ENCODE results near the gene SNRPA.
"Not testable (repeated sequence)": the region's sequence is repeated elsewhere in the genome, so short reads cannot be mapped to it uniquely, and the experiment has no call there.

SNRPA gene

DNA sequence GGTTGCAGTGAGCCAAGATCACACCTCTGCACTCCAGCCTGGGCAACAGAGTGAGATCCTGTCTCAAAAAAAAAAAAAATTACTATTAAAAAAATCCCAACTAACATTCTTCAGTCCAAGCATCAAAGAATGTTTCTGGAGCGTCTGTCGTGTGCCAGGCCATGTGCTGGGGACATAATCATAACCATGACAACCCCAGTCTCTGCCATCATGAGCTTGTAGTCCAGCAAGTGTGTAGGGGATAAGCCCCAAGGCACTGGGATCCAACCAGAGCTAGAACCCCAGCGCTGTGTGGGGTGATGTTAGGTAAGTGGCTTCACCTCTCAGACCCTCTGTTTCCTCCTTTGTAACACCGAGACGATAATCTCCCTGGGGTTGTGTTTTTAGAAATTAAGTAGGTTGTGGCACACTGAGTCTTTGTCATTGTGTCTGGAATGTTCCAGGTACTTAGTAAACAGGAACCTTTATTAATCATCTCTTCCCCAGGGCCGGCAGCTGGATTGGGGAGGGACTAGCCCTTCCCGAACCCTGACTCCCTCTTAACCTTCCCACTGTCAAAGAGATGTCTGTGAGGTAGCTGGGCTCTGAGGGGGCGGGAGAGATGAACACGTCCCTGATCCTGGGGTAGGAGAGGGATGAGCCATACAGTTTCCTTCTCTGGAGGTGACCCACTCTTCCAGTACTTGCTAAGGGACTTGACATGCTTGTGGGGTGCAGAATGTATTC lies 28.9 kb upstream of the SNRPA start:
- DNase-seq: no peak

DNA sequence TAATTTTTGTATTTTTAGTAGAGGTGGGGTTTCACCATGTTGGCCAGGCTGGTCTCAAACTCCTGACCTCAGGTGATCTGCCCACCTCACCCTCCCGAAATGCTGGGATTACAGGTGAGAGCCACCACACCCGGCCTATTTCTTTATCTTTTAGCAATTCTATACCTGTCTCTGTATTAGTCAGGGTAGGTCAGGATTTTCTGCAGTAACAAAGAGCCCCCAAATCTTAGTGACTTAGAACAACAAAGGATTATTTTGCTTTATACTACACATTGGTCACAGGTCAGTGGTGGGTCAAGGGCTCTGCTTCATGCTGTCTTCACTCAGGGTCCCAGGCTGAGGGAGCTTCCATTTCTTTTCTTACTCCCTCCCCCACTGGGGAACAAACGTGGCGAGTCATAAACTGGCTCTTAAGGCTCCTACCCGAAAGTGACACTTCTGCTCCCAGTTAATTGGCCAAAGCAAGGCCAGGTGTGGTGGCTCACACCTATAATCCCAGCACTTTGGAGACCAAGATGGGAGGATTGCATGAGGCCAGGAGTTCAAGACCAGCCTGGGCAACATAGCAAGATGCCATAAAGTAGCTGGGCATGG lies 27.2 kb upstream of the SNRPA start:
- DNase-seq: no peak

GRCh38 chr19:40724315-40724714 lies 26.7 kb upstream of the SNRPA start:
- DNase-seq: no peak

GRCh38 chr19:40724855-40725254 lies 26.1 kb upstream of the SNRPA start:
- no peak for DNase-seq

DNA sequence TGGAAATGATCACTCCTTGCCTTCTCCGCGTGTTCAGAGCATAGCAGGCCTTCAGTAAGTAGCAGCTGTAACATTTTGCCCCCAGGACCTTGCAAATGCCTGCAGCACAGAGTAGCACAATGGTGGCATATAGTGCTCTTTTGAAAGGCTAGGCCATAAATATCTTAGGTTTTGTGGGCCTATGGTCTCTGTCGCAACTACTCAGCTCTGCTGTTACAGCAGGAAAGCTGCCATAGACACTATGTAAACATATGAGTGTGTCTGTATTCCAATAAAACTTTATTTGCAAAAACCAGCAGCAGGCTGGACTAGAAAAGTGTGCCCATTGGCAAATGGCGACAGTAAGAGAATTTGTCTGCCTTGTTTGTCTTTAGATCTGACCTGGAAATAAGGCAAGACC lies 24.7 kb upstream of the SNRPA start:
- DNase-seq: no peak

DNA sequence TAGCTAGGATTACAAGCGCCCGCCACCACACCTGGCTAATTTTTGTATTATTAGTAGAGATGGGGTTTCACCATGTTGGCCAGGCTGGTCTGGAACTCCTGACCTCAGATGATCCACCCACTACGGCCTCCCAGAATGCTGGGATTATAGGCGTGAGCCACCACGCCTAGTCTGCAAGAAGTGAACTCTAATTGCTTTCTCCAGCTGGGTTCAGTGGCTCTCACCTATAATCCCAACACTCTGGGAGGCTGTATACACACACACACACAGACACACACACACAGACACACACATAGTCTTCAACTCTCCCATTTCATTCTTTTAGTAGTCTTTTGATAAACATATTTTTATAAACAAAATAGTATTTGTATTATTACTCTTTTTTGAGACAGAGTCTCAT lies 20.9 kb upstream of the SNRPA start:
- not testable (repeated sequence) for DNase-seq

- not testable (repeated sequence) for DNase-seq
These were observed 18.7 kb upstream of the SNRPA start for GRCh38 chr19:40732304-40732703.

GRCh38 chr19:40733149-40733548 lies 17.9 kb upstream of the SNRPA start:
- no peak for DNase-seq

GRCh38 chr19:40735013-40735771 lies 15.8 kb upstream of the SNRPA start:
- DNase-seq: no peak

DNA sequence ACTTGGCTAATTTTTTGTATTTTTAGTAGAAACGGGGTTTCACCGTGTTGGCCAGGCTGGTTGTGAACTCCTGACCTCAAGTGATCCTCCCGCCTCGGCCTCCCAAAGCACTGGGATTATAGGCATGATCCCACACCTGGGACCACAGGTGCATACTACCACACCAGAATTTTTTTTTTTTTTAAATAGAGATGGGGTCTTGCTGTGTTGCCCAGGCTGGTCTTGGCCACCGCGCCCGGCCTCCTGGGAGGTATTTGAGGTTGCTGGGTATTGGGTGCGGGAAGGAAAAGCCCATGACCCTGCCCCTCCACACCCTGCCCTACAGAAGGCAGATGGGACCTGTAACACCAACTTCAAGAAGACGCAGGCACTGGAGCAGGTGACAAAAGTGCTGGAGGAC lies 14.3 kb upstream of the SNRPA start:
- DNase-seq: no peak

GRCh38 chr19:40737102-40737644 lies 13.8 kb upstream of the SNRPA start:
- DNase-seq: no peak

- DNase-seq: no peak
These were observed 11.8 kb upstream of the SNRPA start for GRCh38 chr19:40739030-40739839.

- no peak for DNase-seq
These were observed 10.9 kb upstream of the SNRPA start for GRCh38 chr19:40739871-40740703.

GRCh38 chr19:40740747-40741146 lies 10.3 kb upstream of the SNRPA start:
- DNase-seq: no peak

DNA sequence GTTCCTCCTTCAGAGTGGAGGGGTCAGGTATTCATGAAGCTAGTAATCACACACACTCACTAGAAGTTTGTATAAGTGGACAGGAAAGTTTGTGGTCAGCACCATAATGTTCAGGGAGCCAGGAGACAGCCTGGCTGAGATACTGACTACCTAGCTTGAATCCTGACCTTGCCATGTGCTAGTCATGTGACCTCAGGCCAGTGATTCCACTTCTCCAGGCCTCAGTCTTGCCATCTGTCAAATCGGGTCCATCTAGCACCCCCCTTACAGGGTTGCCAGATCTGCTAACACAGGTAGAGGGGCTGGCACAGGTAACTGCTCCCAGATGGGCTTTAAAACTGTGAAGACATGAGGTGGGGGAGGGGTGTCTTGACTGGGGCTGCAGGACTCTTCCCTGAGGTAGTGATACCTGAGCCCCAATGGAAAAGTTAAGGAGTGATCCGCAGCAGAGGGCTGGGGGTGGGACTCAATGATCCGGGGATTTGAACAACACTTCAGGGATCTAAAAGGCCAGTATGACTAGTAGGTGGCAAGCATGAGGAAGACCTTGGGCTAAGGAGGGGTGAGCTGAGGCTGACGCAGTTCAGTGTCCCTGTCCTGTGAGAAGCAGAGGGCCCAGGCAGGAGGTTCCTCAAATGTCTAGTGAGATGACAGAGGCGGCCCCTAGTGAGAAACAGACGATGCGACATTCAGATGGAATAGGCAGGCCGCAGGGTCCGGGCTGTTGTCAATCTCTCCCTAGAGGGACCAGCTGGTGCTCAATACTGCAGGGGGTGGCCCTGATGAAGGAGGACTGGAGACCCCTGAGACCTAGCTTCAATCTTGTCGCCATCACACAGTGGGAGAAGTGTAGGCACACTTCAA lies 9.2 kb upstream of the SNRPA start:
- DNase-seq: no peak

- no peak for DNase-seq
These were observed 8.5 kb upstream of the SNRPA start for GRCh38 chr19:40742477-40742876.

- no peak for DNase-seq
These were observed 8.1 kb upstream of the SNRPA start for GRCh38 chr19:40742886-40743285.

- no peak for DNase-seq
These were observed 7.1 kb upstream of the SNRPA start for GRCh38 chr19:40743926-40744325.

GRCh38 chr19:40744554-40745401 lies 6.2 kb upstream of the SNRPA start:
- DNase-seq: peak; percentile 40

DNA sequence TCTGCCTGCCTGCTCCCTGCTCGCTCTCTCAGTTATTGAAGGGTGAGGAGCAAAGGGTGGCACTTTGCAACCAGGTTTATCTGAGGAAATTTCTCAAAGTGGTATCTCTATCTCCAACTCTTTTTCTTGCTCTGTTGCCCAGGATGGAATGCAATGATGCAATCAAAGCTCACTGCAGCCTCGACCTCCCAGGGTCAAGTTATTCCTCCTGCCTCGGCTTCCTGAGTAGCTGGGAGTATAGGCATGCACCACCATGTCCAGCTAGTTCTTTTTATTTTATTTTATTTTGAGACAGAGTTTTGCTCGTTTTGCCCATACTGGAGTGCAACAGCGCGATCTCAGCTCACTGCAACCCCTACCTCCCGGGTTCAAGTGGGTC lies 5.6 kb upstream of the SNRPA start:
- DNase-seq: no peak

Measured in stimulated activated CD4-positive, alpha-beta T cell treated with anti-CD3 and anti-CD28 coated beads, Interleukin-15, amount 100 ng/mL, for 24 hours (primary cell).